HG03442 (cell line): ENCODE measurements around the gene C3orf85.
"Not testable (repeated sequence)": the region's sequence is repeated elsewhere in the genome, so short reads cannot be mapped to it uniquely, and the experiment has no call there.

ENCODE experiments used
- ATAC-seq: cut with Tn5 transposase; IDR thresholded peaks from one replicate; pipeline ENCODE4 v1.9.1; 2021; ENCODE audit warnings: mild to moderate bottlenecking, moderate library complexity; ENCODE audit not compliant: unreplicated experiment

Gene C3orf85

DNA sequence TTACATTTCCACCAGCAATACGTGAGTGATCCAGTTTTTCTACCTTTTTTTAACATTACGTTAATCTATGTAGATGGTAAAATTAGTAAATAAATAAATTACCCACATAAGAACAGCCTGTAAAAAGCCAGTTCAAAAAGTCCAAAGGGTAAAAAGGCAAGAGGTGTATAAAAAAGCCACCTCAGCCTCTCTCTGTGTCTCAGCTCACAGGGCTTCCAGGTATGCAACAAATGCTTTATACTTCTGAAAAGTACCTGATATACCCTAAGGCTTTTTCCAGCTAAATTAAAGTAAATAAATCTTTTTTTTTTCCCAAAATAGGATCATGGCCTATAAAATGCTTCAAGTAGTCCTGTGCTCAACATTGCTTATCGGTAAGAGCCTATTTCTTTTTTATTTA is at the start of gene C3orf85:
TSS of gene C3orf85 (plus strand) at position 197 of the 400 bp plus-strand sequence. CDS start at position 326, 129 bp downstream.
- ATAC-seq = no peak

- no peak for ATAC-seq
Measured at GRCh38 chr3:109089265-109089664, 47.3 kb upstream of the C3orf85 start.

DNA sequence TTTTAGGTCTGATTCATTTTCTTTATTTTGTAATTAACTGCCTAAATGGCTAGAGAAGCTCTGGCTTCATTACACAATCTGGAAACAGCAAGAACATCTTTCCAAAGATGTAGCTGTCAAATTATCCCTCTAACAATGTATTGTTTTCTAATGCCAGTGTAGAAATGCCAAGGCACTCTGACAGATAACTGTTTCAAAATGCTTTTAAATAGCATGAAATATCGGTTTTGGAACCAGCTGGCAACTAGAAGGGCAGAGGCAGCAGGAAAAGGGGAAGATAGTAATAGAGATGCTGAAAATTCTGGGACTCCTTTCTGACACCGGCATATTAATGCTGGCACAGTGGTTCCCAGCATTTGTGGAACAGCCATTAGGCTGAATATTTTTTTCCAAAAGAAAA is 44.7 kb upstream of the C3orf85 start:
- no peak for ATAC-seq

GRCh38 chr3:109093561-109093960 is 43.0 kb upstream of the C3orf85 start:
- no peak for ATAC-seq

GRCh38 chr3:109095166-109095565 is 41.4 kb upstream of the C3orf85 start:
- no peak for ATAC-seq

- ATAC-seq = peak; percentile 69
Measured at GRCh38 chr3:109098079-109098644, 38.4 kb upstream of the C3orf85 start.

GRCh38 chr3:109109574-109109973 is 26.9 kb upstream of the C3orf85 start:
- no peak for ATAC-seq

DNA sequence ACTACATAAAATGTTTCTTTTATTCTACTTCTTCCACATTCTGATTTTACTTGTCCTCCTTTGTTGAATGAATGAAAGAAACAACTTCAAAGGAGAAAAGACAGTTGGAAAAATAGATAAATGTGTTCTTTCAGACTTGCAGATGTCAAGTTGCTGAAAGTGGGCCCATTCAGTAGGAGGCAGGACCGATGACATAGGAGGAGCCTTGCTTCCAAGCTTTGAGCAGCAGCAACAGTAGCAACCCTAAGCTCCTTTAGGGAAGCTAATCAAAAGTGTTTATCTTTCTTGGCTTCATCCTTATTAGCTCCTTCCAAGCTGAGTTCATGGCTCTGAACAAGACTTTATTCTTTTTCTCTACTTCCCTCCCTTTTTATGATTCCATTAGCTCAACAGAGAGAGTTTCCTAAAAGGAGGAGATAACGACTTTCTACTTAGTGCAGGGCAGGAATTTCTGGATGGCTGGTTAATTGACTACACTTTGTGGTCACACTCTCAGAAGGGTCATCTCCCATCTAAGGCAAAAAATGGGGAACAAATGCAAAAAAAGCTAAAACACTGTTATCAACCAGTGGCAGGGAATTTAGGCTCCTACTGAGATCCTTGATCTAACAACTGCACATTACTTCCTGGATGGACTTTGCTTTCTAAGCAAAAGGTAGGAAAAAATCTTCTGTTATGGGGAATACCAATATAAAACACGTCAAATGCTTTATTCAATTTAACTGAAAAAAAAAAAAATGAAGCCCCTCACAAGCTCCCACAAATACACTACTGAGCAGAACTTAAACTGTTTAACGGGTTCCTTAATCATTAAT is 23.4 kb upstream of the C3orf85 start:
- no peak for ATAC-seq

- no peak for ATAC-seq
Measured at GRCh38 chr3:109114746-109115145, 21.8 kb upstream of the C3orf85 start.

DNA sequence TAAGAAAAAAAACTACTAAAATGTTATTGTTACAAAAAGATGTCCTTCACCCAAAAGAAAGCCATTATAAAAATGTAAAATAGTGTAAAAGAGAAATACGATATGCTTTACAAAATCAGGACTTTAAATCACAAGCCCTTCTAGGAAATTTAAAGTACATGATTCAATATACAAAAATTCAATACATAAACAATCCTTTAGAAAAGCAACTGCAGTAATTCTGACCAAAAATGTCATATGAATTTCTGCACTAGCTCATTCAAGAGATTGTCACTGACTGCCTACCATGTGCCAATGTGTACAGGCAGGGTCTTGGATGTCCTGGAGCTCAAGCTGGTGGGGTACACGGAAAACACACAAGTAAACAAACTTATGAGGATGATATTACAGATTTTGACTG is 21.1 kb upstream of the C3orf85 start:
- ATAC-seq = no peak

DNA sequence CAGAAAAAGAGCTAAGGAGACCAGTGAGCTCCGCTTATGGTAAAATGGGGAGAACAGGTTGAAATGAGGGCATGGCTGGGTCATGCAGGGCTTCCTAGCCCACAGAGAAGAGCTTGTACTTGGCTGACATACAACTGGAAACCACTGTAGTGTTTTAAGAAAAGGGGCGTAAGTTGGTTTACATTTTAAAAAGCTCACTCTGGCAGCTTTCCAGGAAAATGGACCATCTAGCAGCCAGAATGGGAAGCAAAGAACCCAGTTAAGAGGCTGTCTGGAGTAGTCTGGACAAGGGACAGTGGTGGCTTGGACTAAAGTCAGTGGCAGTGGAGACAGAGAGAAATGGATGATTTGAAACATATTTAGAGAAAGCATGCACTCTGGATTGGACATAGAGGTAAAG is 20.5 kb upstream of the C3orf85 start:
- no peak for ATAC-seq

DNA sequence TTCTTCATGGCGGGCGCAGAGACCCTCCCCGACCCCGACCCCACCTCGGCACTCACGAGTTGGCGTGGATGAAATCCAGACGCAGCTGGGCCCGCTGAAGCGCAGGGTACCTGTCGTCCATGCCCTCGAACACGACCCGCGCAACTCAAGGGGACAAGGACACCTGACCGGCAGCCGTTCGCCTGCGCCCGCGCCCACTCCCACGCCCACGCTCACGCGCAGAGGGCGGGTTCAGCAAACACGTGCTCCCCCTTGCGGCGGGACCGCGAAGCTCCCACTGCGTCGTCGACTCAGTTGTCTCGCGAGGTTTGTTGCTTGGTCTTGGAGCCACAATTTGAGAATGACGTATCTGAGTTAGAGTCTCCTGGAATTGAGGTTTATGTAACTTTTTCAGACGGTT is 18.6 kb upstream of the C3orf85 start, which contains the start of gene MORC1:
TSS of gene MORC1 (minus strand) at position 196 of the 400 bp plus-strand sequence. CDS start at position 121, 75 bp downstream.
- ATAC-seq = no peak

DNA sequence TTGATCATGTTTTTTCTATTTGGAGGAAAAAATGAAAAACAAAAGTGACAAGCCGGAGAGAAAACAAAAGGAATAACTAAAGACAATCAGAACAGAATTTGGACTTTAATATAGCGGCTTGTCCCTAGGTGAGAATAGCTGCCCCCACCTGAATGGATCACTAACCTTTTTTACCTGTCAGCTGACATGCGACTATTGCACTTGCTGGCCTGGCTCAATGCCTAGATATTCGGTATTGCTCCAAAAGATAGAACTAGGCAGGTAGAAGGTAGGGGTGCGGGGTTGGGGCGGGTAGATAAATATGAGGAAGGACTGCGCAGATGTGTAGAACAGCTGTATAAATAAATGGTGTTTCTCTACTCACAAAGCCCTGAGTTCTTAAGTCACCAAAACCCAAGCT is 17.9 kb upstream of the C3orf85 start:
- ATAC-seq = no peak

DNA sequence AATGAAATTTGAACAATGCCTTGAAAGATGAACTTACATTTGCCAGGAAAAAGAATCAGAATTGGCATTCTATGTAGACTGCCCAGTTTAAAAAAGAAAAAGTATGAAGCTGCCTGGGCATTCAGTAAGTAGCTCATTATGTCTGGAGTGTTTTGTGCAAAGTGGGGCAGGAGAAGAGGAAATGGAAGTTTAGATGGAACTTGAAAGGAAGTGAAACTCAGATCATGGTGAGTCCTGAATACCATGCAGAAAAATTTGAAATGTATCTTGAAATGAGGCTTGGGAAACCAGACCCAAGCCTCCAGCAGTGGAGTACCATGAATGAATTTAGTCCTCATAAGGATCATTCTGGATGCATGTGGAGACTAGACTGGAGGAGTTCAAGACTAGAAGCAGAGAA is 13.8 kb upstream of the C3orf85 start:
- ATAC-seq = no peak

GRCh38 chr3:109125902-109126301 is 10.6 kb upstream of the C3orf85 start:
- no peak for ATAC-seq

GRCh38 chr3:109127553-109127952 is 9.0 kb upstream of the C3orf85 start:
- ATAC-seq = no peak

DNA sequence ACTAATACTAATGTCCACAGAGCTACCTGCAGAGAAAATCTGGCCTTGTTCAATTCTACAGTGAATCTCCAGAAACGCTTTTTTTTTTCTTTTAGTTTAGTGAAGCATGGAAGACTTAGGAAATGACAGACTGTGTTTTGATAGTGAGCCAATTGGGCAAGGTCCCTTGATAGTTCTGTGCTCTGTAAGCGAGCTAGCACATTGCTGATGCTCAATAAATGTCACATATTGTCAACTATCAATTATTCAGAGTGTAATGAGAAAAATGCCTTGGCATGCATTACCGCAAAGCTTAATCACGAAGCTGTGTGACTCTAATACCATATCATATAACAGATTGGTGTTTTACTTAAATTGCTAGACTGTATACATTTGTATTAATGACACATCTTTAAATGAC is 5.2 kb upstream of the C3orf85 start:
- no peak for ATAC-seq

GRCh38 chr3:109132801-109133473 is 3.6 kb upstream of the C3orf85 start:
- no peak for ATAC-seq

GRCh38 chr3:109133474-109133816 is 3.1 kb upstream of the C3orf85 start:
- ATAC-seq = not testable (repeated sequence)

DNA sequence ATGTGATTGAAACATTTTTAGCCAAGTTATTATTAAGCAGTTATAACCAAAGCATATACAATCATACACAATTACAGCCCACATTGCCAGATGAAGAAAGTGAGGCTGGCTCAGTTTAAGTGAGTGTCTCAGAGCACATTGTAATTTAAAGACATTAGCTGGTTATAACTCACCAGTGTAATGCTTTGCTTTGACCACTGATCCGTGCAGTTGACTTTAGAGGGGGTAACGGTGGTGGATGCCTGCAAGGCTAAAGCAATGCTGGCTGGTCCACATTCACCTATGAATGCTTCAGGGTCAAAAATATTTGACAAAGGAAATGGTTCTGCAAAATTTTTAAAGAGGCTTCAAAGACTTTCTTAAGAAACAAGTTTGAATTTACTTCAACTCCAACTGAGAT is 1.2 kb downstream of the C3orf85 start:
- no peak for ATAC-seq

DNA sequence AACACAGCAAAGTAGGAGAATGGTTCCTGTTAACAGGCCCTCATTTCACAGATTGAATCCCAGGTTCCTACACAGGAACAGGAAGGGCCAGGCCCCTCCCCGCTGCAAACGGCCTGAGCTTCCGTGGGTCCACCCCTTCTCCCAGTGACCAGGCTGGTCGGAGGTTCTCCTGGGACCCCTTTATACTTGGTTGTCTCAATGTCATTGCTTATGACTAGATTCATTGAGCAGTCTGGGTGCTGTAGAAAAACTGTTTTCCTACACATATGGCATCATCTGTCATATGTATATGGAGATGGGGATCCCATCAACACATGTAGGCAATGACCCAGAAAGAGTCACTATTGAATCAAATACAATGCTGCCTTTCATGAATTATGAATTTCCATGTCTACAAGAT is 3.8 kb downstream of the C3orf85 start:
- ATAC-seq = no peak

DNA sequence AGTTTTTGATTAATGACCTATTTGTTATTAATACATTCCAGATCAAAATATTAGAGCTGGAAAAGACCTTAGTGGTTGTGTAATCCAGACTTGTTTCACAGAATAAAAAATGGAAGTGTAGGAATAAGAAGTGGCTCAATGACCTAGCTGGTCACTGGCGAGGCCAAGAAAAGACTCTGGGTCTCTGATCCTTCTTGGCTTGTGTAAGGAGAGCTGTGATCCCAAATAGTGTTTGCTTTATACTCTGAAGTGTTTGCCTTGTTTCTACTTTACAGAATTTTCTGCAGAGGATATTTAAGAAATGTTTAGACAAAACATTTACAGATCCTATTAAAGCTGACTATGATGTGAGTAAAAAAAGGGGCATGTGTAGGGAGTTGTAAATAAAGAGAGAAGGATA is 7.1 kb downstream of the C3orf85 start:
- ATAC-seq = no peak
